ENCODE measurements around the gene PFKFB2.

The PFKFB2 gene

DNA sequence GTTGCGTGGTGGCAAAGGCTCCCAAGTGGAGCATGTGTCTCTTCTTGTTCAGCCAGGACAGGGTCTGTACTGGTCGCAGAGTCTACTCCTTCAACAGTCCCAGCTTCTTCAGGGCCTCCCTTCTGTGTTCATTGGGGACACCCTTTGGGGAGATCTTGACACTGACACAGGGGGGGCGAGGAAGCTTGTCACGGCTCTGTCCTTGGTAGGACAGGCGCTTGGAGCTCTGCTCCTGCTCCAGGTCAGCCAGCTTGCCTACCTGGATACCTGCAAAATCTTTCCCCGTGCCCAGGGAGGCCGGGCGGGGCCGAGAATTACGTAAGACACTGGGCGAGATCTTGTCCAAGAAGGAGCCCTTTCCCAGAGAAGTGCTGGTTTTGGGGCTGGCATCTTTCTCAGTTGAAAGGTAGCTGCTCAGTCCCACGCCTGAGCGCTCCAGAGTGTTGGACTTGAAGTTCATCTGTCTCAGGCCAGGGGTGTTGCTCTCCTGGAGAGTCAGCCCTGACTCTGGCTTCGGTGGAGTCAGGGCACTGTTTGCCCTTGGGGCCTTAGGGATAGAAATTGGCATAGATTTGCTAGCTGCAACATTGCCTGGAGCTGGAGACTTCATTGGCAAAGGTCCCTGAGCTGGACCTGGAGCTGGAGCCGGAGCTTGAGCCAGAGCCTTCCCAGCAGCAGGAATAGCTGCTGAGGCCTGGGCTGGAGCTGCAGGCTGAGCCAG is 31.0 kb upstream of the PFKFB2 start:
- no peak for DNase-seq (ENCODE audit: low read depth)

GRCh38 chr1:207022996-207023679 is 29.9 kb upstream of the PFKFB2 start:
- DNase-seq (ENCODE audit: low read depth): no peak

DNA sequence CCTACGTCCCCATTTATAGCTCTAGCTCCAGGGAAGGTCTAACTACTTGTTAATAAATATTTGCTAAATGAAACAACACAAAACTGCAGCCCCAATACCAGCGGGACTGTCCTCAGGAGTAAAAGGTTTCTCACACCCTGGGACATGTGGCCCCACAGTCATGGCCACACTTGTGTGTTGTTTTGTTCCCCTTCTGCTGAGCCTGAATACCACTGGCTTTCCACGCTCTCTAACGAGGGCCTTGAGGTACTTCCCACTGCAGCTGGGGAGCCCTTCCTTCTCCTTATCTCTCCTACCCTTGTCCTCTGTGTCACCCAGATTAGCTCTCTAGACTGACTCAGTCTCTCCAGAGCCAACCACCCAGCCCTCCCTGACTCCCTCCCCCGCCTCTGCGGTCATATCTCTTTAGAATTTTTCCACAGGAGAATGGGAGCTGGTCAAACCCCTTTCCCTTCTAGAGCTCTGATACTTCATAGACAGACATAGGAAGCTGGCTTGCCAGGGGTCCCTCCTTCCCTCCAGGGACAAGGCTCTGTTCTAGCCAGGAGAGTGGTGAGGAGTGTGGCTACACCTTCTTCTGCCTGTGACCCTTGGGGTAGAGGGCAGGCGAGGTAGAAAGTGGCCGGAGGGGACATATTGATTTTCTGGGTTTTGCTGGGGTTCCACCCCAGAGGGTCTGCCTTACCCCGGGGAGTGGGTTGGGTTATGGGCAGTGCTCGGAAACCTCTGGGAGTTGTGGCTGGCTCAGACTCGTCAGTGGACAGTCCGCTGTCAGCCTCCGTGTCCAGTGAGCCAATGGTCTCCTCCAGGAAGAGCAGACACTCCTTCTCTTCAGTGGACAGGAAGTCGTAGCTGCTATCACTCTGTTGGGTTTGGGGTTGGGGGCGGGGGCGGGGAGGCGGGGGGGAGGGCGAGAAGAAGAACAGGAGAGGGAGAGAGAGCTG is 28.6 kb upstream of the PFKFB2 start:
- no peak for DNase-seq (ENCODE audit: low read depth)

- no peak for DNase-seq (ENCODE audit: low read depth)
These were observed 27.8 kb upstream of the PFKFB2 start for GRCh38 chr1:207025146-207025880.

DNA sequence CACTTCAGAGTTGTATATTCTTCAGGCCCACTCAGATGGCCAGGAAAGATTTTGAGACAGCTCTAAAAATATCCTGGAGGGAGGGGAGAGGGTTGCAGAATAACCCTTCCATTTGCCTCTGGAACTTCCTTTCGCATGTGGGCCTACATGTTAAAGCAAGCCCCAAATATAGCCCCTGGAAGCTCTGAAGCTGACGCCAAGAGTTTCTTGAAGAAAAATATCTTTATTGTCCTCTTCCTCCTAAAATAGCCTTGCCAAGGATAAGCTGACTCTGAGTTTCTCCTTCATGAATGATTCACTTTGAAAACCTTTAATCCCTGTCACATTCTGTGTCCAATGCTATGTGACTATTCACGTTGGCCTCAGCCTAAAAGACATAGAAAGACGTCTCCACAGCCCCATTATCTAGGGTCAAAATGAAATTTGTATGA is 27.0 kb upstream of the PFKFB2 start:
- no peak for DNase-seq (ENCODE audit: low read depth)

- DNase-seq (ENCODE audit: low read depth): no peak
These were observed 25.8 kb upstream of the PFKFB2 start for GRCh38 chr1:207027206-207027777.

- DNase-seq (ENCODE audit: low read depth): no peak
These were observed 25.2 kb upstream of the PFKFB2 start for GRCh38 chr1:207027921-207028320.

DNA sequence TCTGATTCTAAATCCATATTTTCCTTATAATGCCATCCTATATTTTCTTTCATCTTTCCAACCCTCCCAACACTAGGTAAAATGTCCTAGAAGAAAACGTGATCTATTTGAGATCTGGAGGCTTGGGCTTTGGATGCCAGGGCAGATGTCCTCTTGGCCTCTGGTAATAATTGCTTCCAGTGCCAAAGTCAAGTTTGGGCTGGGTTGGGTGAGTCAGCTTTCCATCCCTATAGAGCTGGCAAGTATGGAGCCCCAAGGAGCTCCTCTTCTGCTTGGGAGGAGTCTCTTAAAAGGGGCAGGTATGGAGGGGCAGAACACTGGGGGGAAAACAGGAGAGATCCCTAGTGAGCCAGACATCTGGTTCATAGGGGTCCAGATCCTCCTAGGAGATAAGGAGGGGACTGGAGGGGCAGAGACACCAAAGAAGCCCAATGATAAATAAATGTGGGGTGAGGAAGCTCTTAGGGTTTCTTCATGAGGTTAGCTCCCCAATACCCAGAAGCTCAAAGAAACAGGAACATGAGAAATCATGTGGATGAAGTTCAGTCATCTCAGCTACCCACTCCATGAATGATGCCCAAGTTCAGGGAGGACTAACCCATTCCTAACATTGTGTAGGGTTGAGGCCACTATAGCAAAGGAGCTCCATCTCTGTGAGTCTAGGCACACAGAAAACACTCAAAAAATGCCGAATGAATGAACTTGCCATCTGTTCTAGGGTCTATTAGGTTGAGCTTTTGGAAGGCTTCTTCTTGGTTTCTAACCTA is 24.0 kb upstream of the PFKFB2 start:
- no peak for DNase-seq (ENCODE audit: low read depth)

DNA sequence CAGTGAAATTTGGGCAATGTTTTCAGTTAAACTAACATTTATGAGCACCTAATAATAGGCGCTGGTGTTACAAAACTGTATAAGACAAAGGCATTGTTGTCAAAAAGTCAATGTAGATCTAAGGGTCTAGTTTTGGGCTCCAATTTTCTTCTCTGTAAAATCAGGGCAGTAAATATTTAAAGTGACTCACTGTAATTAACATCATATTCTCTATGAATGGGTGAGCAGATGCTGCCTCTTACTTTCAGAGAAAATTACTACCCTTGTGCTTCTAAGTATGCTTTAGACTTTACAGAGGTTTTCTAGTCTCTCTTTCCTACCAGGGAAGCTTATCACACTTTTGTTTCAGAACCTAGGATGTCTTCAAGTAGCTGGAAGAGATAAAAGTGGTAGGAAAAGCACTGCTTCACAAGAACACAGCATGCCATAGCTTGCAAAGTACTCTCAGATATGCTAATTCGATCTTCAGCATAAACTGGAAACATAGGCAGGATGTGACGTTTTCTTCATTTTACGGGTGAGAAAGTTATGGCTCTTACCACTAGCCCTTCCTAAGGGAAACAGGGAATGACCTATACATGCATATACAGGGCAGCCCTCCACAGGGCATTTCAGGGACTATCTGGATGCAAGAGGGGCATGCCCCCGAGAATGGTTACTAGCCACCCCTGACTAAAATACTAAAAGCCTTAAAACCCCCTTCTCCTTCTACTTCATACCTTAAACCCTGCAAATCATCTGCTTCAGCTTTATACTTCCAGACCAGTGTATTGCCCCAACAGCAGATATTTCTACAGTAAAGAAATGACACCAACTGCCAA is 23.2 kb upstream of the PFKFB2 start:
- no peak for DNase-seq (ENCODE audit: low read depth)

GRCh38 chr1:207030522-207031009 is 22.5 kb upstream of the PFKFB2 start:
- no peak for DNase-seq (ENCODE audit: low read depth)

DNA sequence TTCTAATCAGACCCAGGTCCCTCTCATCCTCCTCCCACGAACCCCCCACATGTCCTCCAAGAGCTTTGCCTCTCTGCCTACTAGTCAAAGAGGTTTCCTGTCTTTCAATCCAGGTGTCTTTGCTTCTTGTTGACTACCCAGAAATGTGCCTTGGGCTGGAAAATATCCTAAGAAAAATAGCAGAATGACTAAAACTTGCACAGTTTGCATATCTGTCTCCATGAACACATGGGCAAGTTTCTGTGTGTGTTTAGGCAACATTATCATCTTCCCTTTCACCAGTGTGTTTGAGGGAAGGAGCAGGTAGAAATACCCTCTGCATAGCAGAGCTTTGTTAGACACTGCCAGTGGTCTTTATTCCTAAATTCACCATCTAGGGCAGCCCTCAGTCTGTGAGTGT is 22.1 kb upstream of the PFKFB2 start:
- no peak for DNase-seq (ENCODE audit: low read depth)

DNA sequence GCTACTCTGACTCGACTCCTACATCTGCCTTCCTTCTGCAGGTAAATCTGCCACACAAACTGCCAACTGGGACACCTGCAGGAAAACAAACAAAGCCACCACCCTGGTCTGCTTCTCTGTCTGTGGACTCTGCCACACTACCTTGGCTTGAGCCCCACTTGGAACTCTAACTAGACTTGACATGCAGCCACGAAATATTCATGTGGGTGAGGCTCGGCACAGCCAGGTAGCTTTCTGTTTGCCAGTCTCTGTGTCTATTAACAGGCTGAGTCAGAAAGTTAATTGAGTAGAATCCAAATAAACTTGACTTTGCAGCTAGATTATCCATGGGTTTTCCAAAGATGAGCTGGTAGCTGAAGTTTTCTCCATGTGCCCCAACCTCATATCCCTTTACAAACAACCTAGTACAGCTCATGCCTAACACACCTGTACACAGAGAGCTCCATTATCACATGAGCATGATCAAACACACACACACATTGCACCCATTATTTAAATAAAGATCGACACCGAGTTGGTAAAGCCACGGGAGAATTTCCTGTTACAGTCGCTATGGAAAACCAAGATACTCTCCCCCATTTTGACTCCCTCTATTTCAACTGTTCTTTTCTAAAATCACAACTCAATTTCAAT is 21.3 kb upstream of the PFKFB2 start:
- DNase-seq (ENCODE audit: low read depth): no peak

GRCh38 chr1:207032528-207033017 is 20.5 kb upstream of the PFKFB2 start, which contains the start of gene C1orf116:
Gene C1orf116, minus strand, starts transcription at chr1:207032756. Its CDS starts 5,158 bp downstream, at chr1:207027598.
- no peak for DNase-seq (ENCODE audit: low read depth)

DNA sequence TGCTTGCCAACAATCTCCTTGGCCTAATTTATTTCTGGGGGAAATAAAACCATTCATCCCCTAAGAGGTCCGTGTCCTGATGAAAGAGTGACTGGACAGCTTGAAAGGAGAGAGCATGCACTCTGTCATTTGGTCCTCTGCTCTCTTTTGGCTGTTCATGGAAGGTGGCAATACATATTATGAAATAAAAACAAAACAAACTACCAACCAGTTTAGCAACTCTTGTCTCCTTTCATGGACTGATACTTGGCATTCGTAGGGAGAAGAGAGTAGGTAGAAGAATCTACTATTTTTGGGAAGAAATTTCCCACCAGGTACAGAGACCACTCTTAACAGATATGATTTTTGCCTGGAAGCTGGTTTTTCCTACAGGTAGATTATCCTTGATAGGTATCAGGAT is 19.8 kb upstream of the PFKFB2 start:
- DNase-seq (ENCODE audit: low read depth): no peak

DNA sequence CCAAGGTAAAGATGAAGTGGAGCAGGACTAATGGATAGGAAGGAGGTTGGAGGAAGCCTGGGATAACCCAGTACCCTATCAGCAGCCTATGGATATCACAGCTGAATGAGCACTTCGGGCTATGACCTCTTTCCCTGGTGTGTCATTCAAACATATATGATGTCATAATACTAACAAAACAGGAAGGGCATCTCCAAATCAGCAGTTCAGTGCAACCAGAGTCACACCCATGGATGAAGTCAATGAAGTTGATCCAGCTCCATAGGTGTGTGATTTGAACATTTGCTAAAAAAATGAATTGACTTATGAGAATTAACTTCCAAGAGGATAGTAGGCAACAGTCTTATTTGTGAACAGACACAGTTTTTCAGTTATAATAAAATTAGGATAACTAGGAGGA is 18.9 kb upstream of the PFKFB2 start:
- DNase-seq (ENCODE audit: low read depth): no peak

DNA sequence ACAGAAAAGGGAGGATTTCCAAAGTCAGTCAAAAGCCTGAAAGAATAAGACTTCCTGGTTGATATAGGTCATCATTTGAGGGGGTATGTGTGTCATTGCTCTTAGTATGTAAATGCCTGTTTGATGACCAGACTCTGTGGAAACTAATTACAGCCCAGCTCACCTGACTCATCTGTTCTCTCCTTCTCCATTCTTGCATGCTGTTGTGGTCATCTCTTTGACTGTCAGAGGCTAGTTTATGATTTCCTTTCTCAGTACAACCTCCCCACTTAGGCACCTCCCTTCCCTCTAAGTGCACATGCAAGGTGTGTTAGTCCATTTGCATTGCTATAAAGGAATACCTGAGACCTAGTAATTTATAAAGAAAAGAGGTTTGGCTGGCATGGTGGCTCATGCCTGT is 18.1 kb upstream of the PFKFB2 start:
- DNase-seq (ENCODE audit: low read depth): no peak

GRCh38 chr1:207035877-207036551 is 17.1 kb upstream of the PFKFB2 start:
- DNase-seq (ENCODE audit: low read depth): no peak

GRCh38 chr1:207036865-207037264 is 16.2 kb upstream of the PFKFB2 start:
- DNase-seq (ENCODE audit: low read depth): no peak

All from activated T-cell treated with anti-CD3 and anti-CD28 coated beads for 1 hour (primary cell).